T-helper 2 cell (primary cell): Measurements from ENCODE around the gene C1orf116.

Experiments used
- DNase-seq, 5 experiments: peaks; one replicate each; pipeline versions ENCODE4 v3.0.0 to v3.0.0-alpha.2; 2012 to 2022

The C1orf116 gene

DNA sequence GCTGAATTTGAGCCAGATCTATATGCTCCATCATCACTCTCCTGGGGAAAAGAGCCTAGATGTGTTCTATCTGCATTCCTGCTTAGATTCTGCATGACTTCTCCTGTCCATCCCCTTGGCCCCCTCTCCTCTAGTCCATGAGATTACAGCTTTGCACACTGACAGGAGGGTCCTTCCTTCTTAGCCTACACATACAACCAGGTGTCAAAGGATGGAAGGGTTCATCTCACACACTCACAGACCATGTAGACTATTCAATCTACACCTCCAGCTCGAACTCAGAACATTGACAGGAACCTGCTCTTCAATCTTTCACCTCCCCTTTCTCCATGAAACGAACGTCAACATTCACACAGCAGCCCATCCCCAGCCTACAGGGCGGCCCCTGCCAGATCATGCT, 13.8 kb downstream of the C1orf116 start:
- DNase-seq = no peak

DNA sequence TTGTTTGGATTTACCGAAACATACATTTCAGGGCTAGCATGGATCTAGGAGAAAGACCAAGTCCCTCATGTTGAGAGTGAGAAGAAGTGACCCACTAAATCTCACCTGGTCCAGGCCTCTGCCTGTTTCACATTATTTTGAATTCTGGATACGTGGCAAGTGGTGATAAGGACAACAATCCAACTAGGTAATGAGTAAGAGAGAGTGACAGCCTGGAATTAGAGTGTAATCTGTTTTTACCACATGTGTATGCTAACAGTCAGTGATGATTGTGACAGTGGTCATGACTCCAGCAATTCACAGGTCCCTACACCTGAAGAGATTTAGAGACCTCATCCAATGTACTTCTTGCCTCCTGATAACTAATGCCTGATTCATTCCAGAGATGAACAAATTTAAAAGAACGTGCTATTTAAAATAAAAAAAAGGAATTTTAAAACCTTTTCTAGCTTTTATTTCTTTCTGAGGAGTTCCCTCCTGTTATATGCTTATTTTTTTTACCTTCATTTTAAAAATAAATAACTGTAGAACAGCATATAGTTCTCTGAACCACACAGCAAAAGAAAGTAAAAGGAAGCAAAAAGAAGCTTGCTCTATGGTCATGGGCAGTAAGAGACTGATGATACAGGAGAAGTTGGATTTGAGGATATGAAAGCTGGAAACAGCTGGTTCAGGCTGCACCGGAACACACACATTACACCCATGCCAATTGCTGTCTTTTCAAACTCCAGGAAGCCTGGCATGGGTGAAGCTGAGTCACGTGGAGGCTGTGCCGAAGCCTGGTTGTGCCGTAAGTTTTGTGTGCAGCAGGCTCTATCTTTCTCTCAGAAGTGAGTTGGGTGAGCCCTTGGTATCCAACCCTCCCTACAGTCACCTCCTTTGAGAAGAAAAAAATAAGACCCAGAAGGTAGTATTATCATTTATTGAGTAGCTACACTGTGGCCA, 14.7 kb downstream of the C1orf116 start:
- no peak for DNase-seq

DNA sequence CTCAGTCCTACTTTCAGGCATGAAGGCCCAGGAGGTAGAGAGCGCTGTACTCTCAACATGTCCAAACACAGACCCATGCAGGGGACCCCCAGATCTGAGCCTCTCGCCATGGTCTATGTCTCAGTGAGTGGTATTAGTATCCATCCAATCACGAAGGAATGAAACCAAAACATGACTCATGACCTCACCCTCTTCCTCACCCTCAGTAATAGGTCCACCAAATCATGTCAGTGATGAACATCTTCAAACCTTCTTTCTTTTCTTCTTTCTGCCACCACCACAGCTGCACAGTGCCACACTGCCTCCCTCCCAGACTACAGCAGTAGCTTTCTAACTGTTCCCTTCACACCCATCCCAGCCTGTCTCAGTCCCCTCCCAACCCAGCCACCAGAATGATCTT, 16.8 kb downstream of the C1orf116 start:
- DNase-seq = no peak

DNA sequence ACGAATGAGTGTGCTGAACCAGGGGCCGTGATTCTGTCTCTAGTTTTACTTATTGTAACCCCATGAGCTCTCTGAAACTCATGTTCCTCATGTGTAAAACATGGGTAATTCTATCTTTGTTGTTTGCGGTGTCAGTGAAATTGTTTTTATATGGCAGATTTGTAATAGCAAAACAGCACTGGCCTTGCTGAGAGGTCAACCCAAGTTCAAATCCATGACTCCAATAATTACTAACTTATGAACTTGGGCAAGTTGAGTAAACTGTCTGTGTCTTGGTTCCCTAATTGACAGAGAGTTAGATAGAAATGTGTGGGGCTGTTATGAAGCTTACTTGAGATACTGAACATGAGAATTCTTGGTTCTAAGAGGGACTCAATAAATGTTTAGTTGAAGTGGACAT, 17.8 kb downstream of the C1orf116 start:
- DNase-seq = no peak

DNA sequence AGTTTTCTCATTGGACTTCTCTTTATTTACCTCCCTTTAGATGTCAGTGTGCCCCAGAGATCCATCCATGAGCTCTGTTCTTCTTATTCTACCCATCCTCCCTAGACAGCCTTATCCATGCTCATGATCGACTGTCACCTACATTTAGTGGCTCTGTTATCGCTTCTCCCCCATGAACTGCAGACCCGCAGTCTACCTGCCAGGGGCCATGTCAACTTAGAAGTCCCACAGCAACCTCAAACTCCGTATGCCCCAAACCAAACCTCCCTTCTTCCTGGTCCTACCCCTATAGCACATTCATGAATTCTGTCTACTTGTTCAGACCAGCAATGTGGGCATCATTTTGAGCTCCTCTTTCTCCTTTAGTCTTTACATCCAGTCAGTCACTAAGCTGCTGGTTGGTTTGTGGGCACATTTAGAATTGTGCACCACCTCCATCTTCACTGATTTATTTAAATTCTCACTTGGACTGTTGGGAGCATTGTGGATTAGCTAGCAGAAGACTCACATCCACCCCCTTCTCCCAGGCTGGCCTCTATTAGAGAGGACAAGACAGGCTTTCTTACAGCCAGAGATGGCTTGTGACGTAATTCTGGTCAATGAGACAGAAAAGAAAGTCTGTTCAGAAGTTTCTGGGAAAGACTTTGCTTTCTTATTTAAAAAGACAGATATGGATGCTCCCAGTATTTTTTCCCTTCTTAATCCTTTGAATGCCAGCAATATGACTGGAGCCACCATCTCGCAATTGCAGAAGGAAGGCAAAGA, 19.1 kb downstream of the C1orf116 start:
- no peak for DNase-seq

DNA sequence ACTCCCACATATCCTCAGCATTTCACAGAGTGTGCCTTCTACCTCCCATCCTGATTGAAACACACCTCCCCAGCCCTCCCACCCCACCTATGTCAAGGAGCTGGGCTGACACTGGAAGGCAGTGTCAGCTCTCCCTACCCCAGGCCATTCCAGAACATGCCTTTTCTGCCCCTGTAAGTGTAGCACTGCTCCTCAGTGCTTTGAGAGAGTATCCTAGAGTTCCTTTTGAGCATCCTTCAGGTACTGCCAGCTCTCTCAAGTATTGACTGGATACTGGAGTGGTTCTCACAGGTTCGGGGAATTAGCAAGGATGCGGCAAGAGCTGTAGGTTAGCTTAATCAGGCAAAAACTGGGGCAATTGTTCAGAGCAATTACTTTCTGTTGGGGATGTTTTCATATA, 21.8 kb downstream of the C1orf116 start:
- DNase-seq = no peak

DNA sequence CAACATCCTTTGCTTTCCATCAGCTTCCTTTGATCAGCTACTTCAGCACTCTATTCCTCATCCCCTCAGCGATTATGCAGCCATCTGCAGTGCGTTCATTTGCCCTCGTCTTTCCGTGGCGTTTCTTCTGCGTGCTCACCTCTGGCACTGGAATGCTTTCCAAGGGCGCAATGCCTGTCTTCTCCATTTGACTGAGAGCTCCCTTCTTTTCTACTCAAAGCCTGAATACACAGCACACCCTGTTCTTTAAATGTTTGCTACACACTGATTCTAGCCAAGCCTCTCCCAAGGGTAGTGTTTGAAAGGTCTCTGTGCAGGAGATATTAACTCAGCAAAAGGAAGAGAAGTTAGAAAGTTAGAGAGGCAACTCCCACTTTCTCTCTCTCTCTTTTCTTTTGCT, 22.6 kb downstream of the C1orf116 start:
- no peak for DNase-seq

DNA sequence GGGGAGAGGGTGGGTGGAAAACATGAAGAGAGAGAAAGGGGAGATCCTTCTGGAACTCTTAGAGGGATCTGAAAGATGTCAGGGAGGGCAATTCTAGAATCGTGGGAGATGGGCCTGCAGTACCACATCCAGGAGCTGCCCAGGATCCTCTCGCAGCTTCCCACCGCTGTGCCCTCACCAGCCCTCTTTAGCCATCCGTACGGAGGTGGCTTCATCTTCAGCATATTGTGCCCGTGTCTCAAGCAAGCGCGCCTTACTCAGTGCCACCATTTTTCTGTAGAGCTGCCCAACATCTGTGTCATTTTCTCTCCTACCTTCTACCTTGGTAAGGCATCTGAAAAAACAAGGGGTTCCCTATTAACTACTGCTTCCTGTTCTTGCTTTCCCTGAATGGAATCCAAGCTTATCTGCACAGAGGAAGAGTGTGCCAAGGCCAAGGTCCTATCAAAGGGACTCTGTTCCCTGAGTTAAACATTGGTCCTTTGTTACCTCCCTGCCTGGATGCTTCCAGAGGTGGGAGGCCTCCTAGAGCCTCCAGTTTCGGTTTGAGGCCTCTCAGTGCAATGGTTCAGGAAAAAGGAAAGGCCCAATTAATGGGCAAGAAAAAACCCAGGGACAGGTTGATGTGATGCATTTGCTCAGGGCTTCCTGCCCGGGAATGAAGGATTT, 23.2 kb downstream of the C1orf116 start:
- no peak for DNase-seq

DNA sequence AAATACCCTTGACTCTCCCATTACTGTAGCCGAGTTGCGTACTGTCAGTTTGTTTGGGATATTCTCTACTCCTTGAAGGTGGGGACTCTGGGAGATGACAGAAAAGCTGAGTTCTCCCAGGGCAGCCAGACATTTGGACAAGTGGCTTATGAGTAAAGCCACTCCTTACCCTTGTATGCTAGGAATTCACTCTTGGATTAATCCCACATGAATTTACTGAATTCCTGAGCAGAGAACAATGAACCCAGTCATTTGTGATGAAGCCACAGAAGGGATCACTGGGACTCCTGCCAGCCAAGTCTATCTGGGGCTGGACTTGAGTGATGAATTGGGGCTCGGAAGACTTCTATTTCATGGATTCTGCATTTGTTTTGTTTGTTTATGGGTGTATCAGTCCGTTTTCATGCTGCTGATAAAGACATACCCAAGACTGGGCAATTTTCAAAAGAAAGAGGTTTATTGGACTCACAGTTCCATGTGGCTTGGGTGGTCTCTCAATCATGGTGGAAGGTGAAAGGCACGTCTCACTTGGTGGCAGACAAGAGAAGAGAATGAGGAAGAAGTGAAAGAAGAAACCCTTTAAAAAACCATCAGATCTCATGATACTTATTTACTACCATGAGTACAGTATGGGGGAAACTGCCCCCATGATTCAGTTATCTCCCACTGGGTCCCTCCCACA, 25.1 kb downstream of the C1orf116 start:
- DNase-seq = no peak

DNA sequence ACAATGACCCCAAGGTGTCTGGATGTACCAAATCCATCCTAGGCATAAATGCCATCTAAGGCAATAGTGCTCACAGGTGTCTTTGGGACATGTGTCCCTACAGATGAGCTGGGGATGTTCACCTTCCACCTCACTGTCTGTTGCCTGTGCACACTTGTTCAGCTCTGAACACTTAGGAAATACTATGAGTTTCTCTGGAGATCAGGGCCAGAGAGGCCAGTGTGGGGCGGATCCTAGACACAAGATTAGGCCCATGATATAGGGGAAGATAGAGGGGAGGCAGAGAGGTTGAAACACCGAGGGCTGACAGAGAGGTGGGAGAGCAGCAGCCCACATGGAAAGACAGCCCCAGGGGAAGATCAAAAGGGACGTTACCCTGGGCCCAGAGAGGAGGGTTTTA, 25.6 kb downstream of the C1orf116 start:
- no peak for DNase-seq

DNA sequence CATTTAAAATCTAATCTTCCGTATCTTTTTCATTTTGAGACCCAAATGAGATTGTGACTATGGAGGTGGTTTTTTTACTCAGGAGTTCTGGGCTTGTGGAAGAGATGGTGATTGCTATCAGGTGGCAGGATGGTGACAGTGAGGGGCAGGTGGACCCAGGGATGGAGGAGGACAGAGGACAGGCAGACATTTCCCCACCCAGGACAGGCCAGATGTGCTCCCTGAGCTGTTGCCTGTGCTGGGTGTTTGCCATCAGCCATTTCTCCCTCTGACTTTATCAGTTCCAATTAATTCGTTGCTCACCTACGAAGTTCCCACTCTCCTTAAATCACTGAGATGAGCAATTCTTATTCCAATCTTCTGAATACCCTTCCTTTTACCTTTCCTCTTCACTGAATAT, 26.5 kb downstream of the C1orf116 start:
- no peak for DNase-seq

DNA sequence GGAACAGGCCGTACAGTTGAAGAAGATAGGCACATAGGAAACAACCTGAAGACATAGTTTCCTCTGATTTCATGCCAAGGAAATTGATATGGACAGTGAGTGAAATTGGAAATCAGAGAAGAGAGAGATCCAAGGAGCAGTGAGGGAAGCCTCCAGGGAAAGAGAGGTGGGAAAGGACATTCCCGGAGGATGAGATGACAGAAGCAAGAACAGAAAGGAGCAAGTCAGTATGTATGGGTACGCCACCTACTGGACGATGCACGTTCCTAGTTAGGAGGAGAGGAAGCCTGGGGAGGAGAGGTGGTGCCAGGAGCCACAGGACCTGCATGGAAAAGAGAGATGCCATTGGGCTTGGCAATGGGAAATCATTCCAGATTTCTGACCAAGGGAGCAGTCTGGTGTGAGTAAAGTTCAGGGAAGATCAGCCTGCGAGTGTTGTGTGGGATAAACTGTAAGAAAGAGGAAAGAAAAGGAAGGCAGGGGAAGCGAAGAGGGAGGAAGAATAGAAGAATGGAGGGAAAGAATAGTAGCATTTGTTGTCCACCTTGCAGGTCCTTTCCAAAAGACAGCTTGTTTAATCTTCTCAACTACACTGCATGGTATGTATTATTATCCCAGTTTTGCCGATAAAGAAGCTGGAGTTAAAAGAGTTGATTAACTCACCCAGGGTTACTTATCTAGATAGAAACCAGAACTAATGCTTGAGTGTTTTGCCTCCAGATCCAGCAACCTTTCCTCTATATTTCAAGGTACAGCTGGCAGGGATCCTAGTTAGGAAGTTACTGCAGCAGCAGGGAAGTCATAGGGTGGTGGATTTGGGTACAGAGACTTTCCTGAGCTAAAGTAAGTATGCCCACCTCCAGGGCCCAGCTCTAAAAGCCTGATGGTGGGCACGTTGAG, 27.4 kb downstream of the C1orf116 start:
- DNase-seq = peak in 2 of 5 experiments; percentile 7 to 36

DNA sequence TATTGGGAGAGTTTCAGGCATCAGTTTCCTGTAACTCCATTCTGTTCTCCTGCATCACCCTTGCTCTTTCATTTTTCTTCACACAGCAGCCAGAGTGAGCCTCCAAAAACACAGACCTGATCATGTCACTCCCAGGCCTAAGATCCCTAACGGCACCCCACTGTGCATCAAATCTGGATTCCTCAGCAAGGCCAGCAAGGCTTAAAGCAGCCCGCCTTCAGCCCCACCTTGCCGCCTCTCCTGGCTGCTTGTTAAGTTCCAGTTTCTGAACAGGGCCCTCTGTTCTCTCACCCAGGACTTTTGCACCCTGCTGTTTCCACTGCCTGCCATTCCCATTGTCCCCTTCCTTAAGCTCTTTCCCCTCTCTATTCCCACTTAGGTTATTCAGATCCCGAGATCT, 29.3 kb downstream of the C1orf116 start:
- DNase-seq = no peak

DNA sequence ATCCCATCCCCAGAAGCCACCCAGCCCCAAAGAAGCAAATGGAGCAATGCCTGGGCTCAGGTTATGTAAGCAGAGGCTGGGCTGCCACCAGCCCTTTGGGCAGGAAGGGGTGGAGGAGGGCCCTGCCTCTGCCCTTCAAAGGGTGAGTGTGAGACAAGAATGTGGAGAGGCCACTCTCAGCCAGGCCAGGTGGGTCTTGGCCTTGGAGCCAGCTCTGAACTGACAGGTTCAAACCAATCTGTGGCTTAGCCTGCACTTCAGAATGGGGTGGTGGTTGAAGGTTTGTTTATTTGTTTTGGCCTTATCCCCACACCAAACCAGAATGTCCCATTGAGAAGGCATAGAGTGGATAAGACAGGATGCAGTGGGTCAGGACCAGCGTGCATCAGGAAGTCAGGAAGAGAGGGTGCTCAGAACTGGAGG, 29.8 kb downstream of the C1orf116 start:
- no peak for DNase-seq

DNA sequence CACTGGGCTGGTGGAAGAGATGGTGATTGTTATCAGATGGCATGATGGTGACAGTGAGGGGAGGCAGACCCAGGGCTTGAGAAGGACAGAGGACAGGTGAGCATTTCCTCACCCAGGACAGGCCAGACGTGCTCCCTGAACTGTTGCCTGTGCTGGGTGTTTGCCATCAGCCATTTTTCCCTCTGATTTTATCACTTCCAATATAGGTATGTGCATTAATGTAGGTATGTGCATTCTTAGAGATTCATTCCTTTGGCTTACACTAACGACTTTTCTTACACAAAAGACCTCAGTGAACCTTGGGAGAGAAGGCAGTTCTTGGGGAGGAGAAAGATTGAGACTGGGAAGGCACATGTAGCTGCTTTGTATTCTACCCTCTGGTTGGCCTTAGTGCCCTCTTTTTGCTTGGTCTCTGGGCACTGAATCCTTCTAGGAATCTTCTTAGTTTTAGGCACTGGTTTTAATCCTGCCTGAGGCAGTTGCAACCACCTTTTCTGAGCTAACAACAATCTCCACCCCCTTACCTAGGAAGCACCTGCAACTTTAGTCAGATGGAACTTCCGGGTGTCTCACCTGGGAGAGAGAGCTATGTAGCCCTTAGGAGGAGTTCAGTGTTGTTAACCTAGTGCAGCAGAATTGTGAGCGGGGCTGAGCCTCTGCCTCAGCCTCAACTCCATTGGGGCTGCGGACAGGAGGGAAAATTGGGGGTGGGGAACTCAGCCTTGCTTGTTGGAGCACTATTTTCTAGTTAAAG, 30.9 kb downstream of the C1orf116 start:
- no peak for DNase-seq

DNA sequence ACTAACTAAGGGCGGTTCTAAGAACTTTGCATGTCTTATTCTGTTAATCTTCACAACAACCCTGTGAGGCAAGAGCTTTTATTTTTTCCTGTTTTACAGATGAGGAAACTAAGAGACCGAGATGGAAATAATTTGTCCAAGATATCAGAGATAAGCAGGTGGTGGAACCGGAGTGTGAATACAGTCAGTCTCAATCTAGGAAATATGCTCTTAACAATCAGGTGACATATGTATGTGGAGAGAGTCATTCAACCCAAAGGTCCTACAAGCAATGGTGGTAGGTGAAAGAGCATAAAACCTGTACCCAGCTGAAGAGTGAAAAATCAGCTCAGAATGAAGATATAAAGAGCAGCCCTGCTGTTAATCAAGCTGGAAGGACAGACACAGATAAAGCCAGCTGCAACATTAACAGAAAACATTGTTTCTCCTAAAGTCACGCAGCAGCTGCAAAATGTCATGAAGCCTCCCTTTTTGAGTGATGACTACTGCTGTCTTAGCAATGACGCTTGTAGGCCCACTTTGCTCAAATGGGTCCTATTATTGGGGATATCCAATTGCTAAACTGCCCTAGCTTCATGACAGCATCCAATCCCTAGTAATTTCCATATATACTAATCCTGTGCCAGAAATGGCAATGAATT, 31.8 kb downstream of the C1orf116 start:
- DNase-seq = no peak

DNA sequence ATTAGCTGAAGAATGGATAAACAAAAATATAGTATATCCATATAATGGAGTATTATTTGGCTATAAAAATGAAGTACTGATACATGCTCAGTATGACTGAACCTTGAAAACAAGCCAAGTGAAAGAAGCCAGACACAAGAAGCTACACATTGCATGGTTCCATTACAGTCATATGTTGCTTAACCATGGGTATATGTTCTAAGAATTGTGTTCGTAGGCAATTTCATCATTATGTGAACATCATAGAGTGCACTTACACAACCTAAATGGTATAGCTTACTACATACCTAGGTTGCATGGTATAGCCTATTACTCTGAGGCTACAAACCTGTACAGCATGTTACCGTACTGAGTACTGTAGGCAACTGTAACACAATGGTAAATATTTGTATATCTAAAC, 33.7 kb downstream of the C1orf116 start:
- no peak for DNase-seq

DNA sequence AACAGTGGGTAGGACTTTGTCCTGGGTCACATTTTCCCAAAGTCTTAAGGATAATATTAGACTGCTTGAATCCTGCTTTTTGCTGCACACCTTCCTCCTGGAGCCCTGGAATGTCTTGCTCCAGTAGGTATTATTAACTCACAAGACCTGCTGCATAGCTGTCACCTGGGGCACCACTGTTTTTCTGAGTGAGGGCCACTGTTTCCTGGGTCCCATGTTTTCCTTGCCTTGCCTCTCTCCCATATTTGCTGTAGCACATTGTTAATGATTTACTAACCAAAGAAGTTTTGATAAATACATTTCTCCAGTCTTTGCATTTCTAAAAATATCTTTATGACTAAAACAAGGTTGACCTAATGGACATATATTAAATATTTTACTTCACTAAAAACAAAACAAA, 39.8 kb downstream of the C1orf116 start:
- DNase-seq = no peak

DNA sequence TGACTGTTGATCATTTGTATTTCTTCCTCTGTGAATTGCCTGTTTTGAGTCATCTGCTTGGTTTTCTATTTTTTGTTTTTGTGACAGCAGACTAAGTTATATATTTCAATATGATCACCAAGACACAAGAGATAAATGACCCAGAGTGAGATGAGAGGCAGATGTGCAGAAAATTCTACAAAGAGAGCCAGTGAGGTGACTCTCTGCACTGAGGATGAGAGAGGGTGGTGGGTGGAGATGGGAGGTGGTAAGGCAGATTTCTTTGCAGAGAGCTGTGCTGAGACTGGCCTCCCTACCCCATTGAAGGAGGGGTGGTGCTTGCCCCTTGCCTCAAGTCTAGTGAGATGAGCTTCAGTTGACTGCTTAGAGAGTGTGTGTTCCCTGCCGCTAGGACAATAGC, 44.7 kb downstream of the C1orf116 start:
- peak in 1 of 5 experiments; percentile 13 for DNase-seq

DNA sequence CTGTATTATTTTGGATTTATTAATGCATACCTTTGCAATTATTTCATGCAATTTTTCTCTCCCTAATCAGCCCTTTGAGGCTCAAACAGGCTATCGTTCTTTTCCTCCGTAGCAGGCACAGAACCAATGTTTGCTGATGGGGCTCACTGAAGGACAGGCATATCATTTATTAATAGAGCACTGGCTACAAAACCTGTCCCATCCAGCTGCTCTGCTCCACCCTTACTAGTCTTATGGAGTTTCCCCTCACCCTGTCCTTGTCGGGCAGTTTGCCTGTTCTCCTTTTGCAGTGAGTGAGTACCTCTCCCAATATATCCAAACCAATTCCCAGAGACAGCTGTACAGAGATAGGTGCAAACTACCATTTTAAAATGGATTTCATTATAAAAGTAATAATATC, 45.7 kb downstream of the C1orf116 start:
- no peak for DNase-seq
